GM20431 (cell line): Measurements from ENCODE around the gene C5orf46.
"Not testable (repeated sequence)": the region's sequence is repeated elsewhere in the genome, so short reads cannot be mapped to it uniquely, and the experiment has no call there.

Source experiments
- in situ Hi-C: fragments of 300-500 bp; cut with MseI, MboI; formaldehyde crosslinking; loops from one replicate; pipeline ENCODE4 v1.15.0; 2020; ENCODE audit warnings: low sequenced_read_pairs; ENCODE audit not compliant: unreplicated experiment

The C5orf46 gene

GRCh38 chr5:147898875-147899401 lies 7.4 kb downstream of the C5orf46 start:
- in situ Hi-C loops, result no loop called here

GRCh38 chr5:147895864-147896263 lies 10.5 kb downstream of the C5orf46 start:
- in situ Hi-C loops, result no loop called here

GRCh38 chr5:147893820-147894219 lies 12.5 kb downstream of the C5orf46 start:
- in situ Hi-C loops, result no loop called here

GRCh38 chr5:147892696-147893296 lies 13.5 kb downstream of the C5orf46 start:
- in situ Hi-C loops, result no loop called here

- in situ Hi-C loops, result no loop called here
These were observed 18.4 kb downstream of the C5orf46 start for GRCh38 chr5:147887930-147888329.

GRCh38 chr5:147887026-147887627 lies 19.2 kb downstream of the C5orf46 start:
- in situ Hi-C loops, result no loop called here

GRCh38 chr5:147882586-147883313 lies 23.6 kb downstream of the C5orf46 start:
- in situ Hi-C loops, result no loop called here

- in situ Hi-C loops, result no loop called here
These were observed 25.9 kb downstream of the C5orf46 start for GRCh38 chr5:147880487-147880886.

GRCh38 chr5:147879784-147880183 lies 26.6 kb downstream of the C5orf46 start:
- in situ Hi-C loops, result no loop called here

GRCh38 chr5:147878066-147878759 lies 28.1 kb downstream of the C5orf46 start, which contains the start of gene SCGB3A2:
Gene SCGB3A2 (plus strand): TSS chr5:147878711. CDS start chr5:147878804, 93 bp downstream.
- in situ Hi-C loops, result no loop called here

GRCh38 chr5:147876626-147877025 lies 29.7 kb downstream of the C5orf46 start:
- in situ Hi-C loops, result no loop called here

- in situ Hi-C loops, result no loop called here
These were observed 30.2 kb downstream of the C5orf46 start for GRCh38 chr5:147876141-147876540.

GRCh38 chr5:147874910-147875367 lies 31.4 kb downstream of the C5orf46 start:
- in situ Hi-C loops, result no loop called here

- in situ Hi-C loops, result not testable (repeated sequence)
These were observed 32.0 kb downstream of the C5orf46 start for GRCh38 chr5:147874118-147874875.

GRCh38 chr5:147872744-147873435 lies 33.4 kb downstream of the C5orf46 start:
- in situ Hi-C loops, result not testable (repeated sequence)

- in situ Hi-C loops, result not testable (repeated sequence)
These were observed 34.3 kb downstream of the C5orf46 start for GRCh38 chr5:147871980-147872549.

GRCh38 chr5:147869892-147870291 lies 36.4 kb downstream of the C5orf46 start:
- in situ Hi-C loops, result not testable (repeated sequence)

GRCh38 chr5:147869112-147869511 lies 37.2 kb downstream of the C5orf46 start:
- in situ Hi-C loops, result no loop called here
